Heart left ventricle (tissue), 13 donors: ENCODE measurements around the gene PHF21A.

Experiments used
- CTCF ChIP-seq, 12 donors: fragments of 200-600 bp; sonication (generic) in 4 of 12; IDR thresholded peaks; one replicate each; pipeline versions ENCODE4 v1.5.0 to v1.8.0; 2018 to 2022; ENCODE audit warnings: antibody characterized with exemption in 12 of 12, mild to moderate bottlenecking in 5 of 12
- POLR2A ChIP-seq, 2 donors: fragments of 450-650 bp; IDR thresholded peaks; one replicate each; pipeline ENCODE4 v1.6.1; 2017; ENCODE audit warnings: antibody characterized with exemption in 2 of 2, mild to moderate bottlenecking in 2 of 2, moderate library complexity in 2 of 2
- donor health status: ischemic (EF 13 %, LVEDD 7.1; RV severe dilation, severe dysfunction).
- donor health status: DM: no; HTN: yes; CAD: no.
- donor health status: DM: no; HTN: no; CAD: no.
- donor health status: ischemic (EF 25% LVEDD 6.9; RV normal size, moderate dysfunction).
- donor health status: ischemic (EF 25% LVEDD 5.7; RV mildly dilated, moderate dysfunction).
- donor health status: ischemic (EF 35%, LVEDD 5.7; RV mildly dilated, moderate dysfunction).
- donor health status: nonischemic (EF 11% LVEDD 7.7; RV severe dilation, severe dysfunction).
- donor health status: DM: yes; HTN: yes; CAD: no.
- donor health status: PGD.
- donor health status: ischemic (EF 29% LVEDD 5.4; RV normal size, mild dysfunction).
- donor health status: nonischemic (EF 23%, LVEDD 6.1; RV moderate dilation, normal function).

DNA sequence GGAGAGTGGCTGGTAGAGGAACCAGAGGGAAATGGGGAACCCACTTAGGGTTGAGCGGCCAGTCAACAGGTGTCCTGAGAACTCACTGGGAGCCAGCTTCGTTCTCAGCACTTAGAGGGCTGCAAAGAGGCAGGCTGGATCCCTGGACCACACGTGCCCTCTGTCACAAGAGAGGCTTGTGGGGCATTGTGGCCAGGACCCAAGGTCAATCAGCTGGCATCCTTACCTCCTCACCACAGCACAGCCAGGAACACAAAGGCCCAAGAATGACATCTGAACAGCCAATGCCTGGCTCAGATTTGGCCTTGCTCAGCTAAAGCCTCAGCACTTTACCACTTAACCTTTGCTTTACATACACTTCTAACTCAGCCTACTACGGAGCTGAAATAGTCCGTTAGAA, 228.4 kb downstream of the PHF21A start:
- TF ChIP-seq CTCF (IDR thresholded peaks at IDR 0.05) (no peak), POLR2A (IDR thresholded peaks at IDR 0.05) (no peak)
